ENCODE measurements around the gene PPP2R5C.

The PPP2R5C gene

DNA sequence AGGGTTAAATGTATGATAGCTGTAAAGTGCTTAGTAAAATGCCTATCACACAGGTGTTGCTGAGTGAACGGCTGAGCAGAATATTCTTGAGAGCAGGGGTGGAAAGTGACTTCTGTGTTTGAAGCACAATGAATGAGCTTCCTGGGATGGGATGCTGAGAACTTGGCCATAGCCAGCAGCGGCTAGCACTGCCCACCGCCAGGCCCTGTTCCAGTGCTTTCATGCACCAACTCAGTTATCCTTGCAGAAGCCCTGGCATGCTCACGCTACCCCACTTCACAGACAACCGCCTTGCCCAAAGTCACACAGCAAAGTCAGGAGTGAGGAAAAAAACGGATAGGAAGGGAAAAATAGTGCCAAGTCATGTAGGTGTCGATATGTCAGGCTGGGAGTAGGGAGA, 213.7 kb downstream of the PPP2R5C start:
- no peak for DNase-seq

All from NCI-H1417 treated with DMSO at 0.1 percent for 48 hours (cell line).